GM18873 (cell line): Measurements from ENCODE around the gene MEF2C.
"Not testable (repeated sequence)": the region's sequence is repeated elsewhere in the genome, so short reads cannot be mapped to it uniquely, and the experiment has no call there.

Experiments used
- ATAC-seq: cut with Tn5 transposase; IDR thresholded peaks from one replicate; pipeline ENCODE4 v1.9.1; 2021; ENCODE audit warnings: mild to moderate bottlenecking, moderate library complexity, moderate number of reproducible peaks; ENCODE audit not compliant: unreplicated experiment, low FRiP score

The MEF2C gene

DNA sequence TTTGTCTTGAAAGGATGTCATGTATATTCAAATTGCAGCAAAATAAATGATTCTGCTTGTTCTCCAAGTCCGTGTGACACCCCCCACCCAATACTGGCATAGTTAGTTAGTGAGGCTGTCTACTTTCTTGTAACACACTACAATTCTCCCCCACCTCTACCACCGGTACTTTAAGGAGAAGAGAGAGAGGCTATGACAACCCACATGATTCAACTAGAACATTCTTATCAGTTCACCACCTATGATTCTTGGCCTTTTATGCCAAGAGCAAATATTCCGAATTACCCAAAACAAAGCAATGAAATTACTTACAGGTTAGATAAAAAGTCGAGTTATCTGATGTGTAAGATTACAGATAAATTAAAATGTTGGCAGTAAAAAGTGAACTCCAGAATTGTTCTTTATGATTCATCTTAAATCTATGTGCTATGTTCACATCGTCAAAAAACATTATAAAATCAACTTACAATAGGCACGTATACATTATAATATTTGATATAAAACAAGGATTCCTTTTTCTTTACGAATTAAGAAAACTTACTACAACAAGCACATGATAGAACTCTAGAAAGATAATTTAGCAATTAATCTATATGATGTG lies 14.4 kb downstream of the MEF2C start:
- no peak for ATAC-seq

DNA sequence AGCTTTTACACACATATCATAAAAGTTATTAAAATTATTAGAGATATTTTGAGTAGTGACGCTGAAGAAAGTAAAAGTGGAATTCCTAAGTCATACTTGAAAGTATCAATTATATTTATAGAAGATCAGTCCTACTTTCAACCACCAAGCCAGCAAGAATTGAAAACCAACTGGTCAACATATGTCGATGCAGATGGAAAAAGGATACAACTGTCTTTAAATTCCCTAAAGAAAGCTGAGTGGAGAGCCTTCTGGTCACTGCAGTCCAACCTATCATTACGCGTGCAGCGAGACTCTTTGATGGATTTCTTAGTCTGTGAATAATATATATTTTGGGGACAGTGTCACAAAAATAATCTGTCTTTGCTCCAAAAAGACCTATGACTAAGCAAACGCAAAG lies 15.3 kb downstream of the MEF2C start:
- ATAC-seq: no peak

GRCh38 chr5:88863523-88863922 lies 19.5 kb downstream of the MEF2C start:
- ATAC-seq: no peak

DNA sequence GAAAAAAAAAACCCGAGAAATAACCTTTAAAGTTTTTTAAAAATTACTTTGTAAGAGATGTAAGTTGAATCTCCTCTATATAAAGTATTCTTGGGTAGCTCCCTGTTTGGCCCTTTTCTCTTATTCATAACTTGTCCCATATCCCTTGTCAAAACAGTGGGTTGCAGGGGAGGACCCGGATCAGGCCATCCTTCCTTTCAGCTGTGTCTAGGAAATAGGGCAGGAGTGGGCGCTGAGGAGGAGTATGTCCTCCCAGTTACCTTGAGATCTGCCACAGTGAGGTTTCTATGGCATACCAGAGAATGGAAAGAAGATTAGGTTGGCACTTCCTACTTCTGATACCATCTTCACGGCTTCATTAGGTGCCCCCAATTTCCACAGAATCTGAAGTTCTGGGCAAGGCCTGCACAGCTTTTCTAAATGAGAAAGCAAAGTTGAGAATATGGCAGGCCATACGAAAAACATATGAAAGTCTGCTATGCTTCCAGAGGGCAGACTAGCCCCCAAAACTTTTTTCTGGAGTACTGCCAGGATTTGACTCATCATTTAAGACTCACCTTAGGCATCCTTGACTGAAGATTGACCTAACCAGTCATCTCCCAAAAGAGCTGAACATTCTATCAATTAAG lies 20.3 kb downstream of the MEF2C start:
- no peak for ATAC-seq

- no peak for ATAC-seq
These were observed 21.8 kb downstream of the MEF2C start for GRCh38 chr5:88861231-88861630.

DNA sequence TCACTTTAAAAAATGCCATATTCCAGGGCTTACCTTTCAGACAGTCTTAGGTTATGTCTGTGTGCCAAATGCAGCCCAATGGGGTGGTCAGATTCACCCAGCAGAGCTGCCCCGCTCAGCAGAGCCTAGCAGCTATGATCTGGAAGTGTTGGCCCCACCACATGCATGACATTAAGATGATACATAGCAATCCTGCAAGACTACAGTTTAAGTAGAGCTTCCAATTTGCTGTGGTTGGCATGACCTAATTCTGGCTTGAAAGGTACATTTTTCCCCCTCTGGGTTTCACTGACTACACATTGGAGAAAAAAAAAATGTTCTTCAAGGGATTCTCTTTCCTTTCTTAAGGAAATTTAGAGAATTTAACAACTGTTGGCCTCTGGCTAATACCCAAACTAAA lies 22.5 kb downstream of the MEF2C start:
- no peak for ATAC-seq

GRCh38 chr5:88858392-88858791 lies 24.6 kb downstream of the MEF2C start:
- no peak for ATAC-seq

- not testable (repeated sequence) for ATAC-seq
These were observed 26.6 kb downstream of the MEF2C start for GRCh38 chr5:88856381-88856780.

GRCh38 chr5:88854769-88855168 lies 28.2 kb downstream of the MEF2C start:
- ATAC-seq: no peak

GRCh38 chr5:88847420-88847819 lies 35.6 kb downstream of the MEF2C start:
- no peak for ATAC-seq

GRCh38 chr5:88846434-88846833 lies 36.5 kb downstream of the MEF2C start:
- ATAC-seq: no peak

DNA sequence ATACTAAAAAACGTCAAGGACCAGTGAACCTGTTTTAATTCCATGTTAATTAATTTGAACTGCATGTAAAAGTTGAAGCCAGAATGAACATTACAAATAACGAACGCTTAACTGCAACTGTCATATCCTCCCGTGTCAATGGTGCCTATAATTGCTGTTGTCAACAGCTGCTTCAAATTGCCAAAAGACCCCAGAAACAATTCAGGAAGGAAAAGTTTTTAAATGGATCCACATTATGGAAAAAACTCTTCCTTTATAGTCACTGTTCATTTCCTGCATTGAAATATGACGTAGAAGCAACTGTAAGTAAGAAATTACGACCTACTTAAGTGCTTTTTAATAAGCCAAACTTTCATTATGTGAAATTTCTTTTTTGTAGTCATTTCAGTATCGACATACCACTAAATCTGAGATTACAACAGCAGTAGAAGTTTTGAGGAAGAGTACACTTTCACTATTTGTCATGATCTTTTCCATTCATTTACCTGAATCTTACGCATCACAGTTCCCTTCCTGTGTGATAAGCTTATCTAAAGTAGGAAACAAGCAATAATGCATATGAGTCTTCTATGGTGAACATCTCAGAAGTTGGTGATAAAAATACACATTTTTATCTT lies 37.8 kb downstream of the MEF2C start:
- peak; percentile 87 for ATAC-seq

- ATAC-seq: no peak
These were observed 40.2 kb downstream of the MEF2C start for GRCh38 chr5:88842784-88843183.

GRCh38 chr5:88841212-88841611 lies 41.8 kb downstream of the MEF2C start:
- no peak for ATAC-seq

DNA sequence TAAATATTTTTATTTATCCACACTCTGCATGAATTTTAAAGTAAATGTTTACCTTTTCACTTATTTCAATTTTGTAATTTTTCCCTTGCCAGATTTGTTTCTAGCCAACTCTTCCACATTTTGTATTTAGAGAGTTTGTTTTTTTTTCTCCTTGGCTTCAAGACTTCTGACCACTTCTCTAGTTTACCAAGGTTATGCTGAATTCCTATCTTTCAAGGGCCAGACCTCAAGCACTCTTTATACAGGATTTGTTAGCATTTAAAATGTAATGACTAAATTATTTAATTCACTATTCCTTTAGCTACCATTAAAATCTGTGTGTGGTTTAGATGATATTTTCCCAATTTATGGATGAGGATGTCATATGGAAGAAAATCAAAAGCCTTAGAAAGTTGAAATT lies 42.5 kb downstream of the MEF2C start:
- no peak for ATAC-seq

DNA sequence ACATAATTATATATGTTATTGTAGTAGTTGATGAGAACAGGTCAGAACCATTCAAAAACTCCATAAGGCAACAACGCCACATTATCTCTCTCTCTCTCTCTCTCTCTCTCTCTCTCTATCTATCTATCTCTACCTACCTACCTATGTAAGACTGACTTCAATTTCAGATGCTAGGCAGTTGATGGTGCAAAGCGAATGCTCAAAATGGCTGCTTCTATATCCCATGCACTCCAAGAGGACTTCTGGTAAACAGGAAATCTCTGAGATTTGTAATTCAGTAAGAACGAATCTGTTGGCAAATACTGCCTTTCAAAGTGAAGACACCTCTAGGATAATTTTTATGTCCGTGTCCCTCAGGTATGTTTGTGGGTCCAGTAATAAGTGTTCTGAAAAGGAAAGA lies 43.7 kb downstream of the MEF2C start:
- no peak for ATAC-seq

GRCh38 chr5:88838500-88838899 lies 44.5 kb downstream of the MEF2C start:
- ATAC-seq: no peak

DNA sequence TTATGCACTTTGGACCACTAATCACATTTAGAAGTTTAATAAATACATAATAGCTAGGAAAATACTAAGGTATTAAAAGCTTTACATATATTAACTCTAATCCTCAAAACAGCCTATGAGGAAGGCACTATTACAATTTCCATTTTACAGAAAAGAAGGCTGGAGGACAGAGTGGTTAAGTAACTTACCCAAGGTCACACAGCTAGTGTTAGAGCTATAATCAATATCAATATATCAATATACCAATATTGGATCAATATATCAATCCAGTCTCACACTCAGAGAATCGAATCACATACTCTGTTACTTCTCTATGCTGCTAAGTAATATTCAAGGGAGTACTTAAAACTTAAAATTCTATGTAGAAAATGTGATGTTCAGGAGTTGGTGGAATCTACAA lies 45.2 kb downstream of the MEF2C start:
- no peak for ATAC-seq

DNA sequence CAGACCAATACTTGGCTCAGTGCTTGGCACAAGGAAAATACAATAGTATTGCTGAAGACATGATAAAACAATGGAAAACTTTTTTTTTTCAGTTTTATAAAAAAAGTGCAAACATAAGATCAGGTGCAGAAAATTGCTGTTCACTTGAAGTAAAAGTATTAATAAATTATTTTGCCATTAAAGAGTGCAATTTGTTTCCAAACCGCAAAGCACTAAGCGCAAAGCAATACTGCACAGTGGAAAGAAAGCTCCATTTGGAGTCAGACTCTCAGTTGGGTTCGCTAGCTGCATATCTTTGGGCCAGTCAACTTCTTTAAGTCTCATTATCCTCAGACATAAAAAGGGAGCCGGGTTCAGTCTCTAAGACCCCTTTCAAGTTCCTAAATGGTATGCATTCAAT lies 45.8 kb downstream of the MEF2C start:
- ATAC-seq: no peak

GRCh38 chr5:88836195-88836838 lies 46.7 kb downstream of the MEF2C start:
- no peak for ATAC-seq

DNA sequence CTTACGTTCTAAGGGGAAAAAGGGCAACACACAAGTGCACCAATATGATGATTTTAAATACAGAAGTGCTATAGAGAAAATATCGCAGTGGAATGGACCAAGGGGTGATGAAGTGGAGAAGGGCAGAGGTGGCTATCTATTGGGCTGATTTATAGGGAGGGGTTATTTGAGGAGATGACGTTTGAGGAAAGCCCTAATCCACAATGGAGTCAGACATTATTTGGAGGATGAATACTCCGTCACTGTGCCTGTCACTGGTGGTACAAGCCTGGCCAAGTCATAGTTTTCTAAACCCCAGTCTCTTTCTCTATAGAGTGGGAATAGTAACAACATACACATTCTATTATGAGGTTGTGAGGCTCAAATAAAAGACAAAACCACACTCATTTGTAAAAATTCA lies 48.5 kb downstream of the MEF2C start:
- no peak for ATAC-seq

DNA sequence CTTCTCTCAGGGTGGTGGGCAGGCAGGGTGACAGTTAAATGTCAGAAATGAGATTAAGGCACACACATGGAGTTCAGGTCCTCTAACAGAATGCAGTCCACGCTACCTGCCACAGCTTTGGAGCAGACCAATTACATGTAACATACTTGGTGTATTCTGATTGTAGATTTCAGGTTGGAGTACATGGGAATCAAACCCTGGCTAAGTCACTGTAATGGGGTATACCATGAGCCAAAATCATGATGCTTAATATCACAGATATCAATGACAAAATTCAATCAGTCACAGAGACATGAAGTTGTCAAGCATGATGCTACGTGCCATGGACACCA lies 48.9 kb downstream of the MEF2C start:
- no peak for ATAC-seq
